Activated naive CD8-positive, alpha-beta T cell treated with anti-CD3 and anti-CD28 coated beads, Interleukin-2, amount 50 U/mL, for 24 hours (primary cell): ENCODE measurements around the gene PRDM2.

Source experiments
- ATAC-seq: fragments of 150-1000 bp; cut with Tn5 transposase; one replicate; pipeline ENCODE4 v1.10.0; 2021
- DNase-seq: peaks from one replicate; pipeline ENCODE4 v3.0.0; 2021
- H3K27ac Mint-ChIP-seq: one replicate; pipeline ENCODE4 v1.8.0; 2021; ENCODE audit warnings: mild to moderate bottlenecking, mixed read lengths
- H3K27me3 Mint-ChIP-seq: one replicate; pipeline ENCODE4 v1.8.0; 2021; ENCODE audit warnings: mixed read lengths
- H3K36me3 Mint-ChIP-seq: one replicate; pipeline ENCODE4 v1.8.0; 2021; ENCODE audit warnings: low read depth, mixed read lengths
- H3K4me1 Mint-ChIP-seq: one replicate; pipeline ENCODE4 v1.8.0; 2021; ENCODE audit warnings: mixed read lengths
- H3K4me3 Mint-ChIP-seq: one replicate; pipeline ENCODE4 v1.8.0; 2021; ENCODE audit warnings: mild to moderate bottlenecking, moderate library complexity, mixed read lengths
- H3K9me3 Mint-ChIP-seq: one replicate; pipeline ENCODE4 v1.8.0; 2021; ENCODE audit warnings: mixed read lengths

Gene PRDM2

GRCh38 chr1:13864760-13865159 is 164.8 kb downstream of the PRDM2 start:
- no peak for ATAC-seq
- H3K27ac Mint-ChIP-seq: no peak overlapping the region
- H3K36me3 Mint-ChIP-seq: no peaks in the 10 kb centered on the region
- H3K9me3 Mint-ChIP-seq: no peaks in the 10 kb centered on the region
- no peak overlapping the region for H3K4me3 Mint-ChIP-seq
- peaks cover 8% of the 10 kb centered on the region for H3K27me3 Mint-ChIP-seq
- no peaks in the 10 kb centered on the region for H3K4me1 Mint-ChIP-seq
- DNase-seq: no peak

- Mint-ChIP-seq H3K9me3 (peaks cover 3% of the 10 kb centered on the region), H3K4me1 (no peaks in the 10 kb centered on the region), H3K27me3 (peaks cover 4% of the 10 kb centered on the region), H3K4me3 (no peak overlapping the region), H3K27ac (no peak overlapping the region), H3K36me3 (no peaks in the 10 kb centered on the region)
- ATAC-seq (no peak), DNase-seq (no peak)
Observed at GRCh38 chr1:13865851-13866250, 165.9 kb downstream of the PRDM2 start.

- H3K9me3 Mint-ChIP-seq: peaks cover 3% of the 10 kb centered on the region
- no peak overlapping the region for H3K4me3 Mint-ChIP-seq
- no peaks in the 10 kb centered on the region for H3K36me3 Mint-ChIP-seq
- no peak overlapping the region for H3K27ac Mint-ChIP-seq
- peaks cover 3% of the 10 kb centered on the region for H3K27me3 Mint-ChIP-seq
- ATAC-seq: no peak
- DNase-seq: no peak
- no peaks in the 10 kb centered on the region for H3K4me1 Mint-ChIP-seq
Observed at GRCh38 chr1:13867603-13868002, 167.6 kb downstream of the PRDM2 start.

GRCh38 chr1:13869172-13869797 is 169.3 kb downstream of the PRDM2 start:
- H3K27me3 Mint-ChIP-seq: peaks cover 3% of the 10 kb centered on the region
- H3K4me1 Mint-ChIP-seq: no peaks in the 10 kb centered on the region
- H3K27ac Mint-ChIP-seq: no peak overlapping the region
- H3K36me3 Mint-ChIP-seq: no peaks in the 10 kb centered on the region
- ATAC-seq: no peak
- H3K9me3 Mint-ChIP-seq: peaks cover 3% of the 10 kb centered on the region
- DNase-seq: no peak
- H3K4me3 Mint-ChIP-seq: no peak overlapping the region

GRCh38 chr1:13871413-13871812 is 171.4 kb downstream of the PRDM2 start:
- Mint-ChIP-seq H3K36me3 (no peaks in the 10 kb centered on the region), H3K4me1 (no peaks in the 10 kb centered on the region), H3K27me3 (peaks cover 5% of the 10 kb centered on the region), H3K27ac (no peak overlapping the region), H3K4me3 (no peak overlapping the region), H3K9me3 (peaks cover 3% of the 10 kb centered on the region)
- ATAC-seq (no peak), DNase-seq (no peak)

- Mint-ChIP-seq H3K4me1 (no peaks in the 10 kb centered on the region), H3K4me3 (no peak overlapping the region), H3K9me3 (peaks cover 3% of the 10 kb centered on the region), H3K36me3 (no peaks in the 10 kb centered on the region), H3K27me3 (peaks cover 5% of the 10 kb centered on the region), H3K27ac (no peak overlapping the region)
- DNase-seq (no peak), ATAC-seq (no peak)
Observed at GRCh38 chr1:13871886-13872285, 171.9 kb downstream of the PRDM2 start.

- Mint-ChIP-seq H3K36me3 (no peaks in the 10 kb centered on the region), H3K4me3 (no peak overlapping the region), H3K27me3 (peaks cover 5% of the 10 kb centered on the region), H3K4me1 (no peaks in the 10 kb centered on the region), H3K27ac (no peak overlapping the region), H3K9me3 (peaks cover 3% of the 10 kb centered on the region)
- no peak for ATAC-seq
- no peak for DNase-seq
Observed at GRCh38 chr1:13873032-13873431, 173.0 kb downstream of the PRDM2 start.
